Stomach (tissue), 4 donors: Measurements from ENCODE around the gene NAALADL2.

Source experiments
- CTCF ChIP-seq, 7 experiments: fragments of 450-650 bp in 4 of 7; fragments of 200-600 bp in 3 of 7; sonication (generic) in 3 of 7; IDR thresholded peaks; one replicate each; pipeline ENCODE4 v1.5.1; 2016 to 2019; ENCODE audit warnings: antibody characterized with exemption in 7 of 7, control low read depth in 2 of 7, mild to moderate bottlenecking in 1 of 7
- POLR2AphosphoS5 ChIP-seq, 3 donors: sonication (generic); formaldehyde crosslinking; IDR thresholded peaks; one replicate each; pipeline ENCODE4 v1.6.1; 2016; ENCODE audit warnings: antibody characterized with exemption in 3 of 3

GRCh38 chr3:175272392-175272791, 413.3 kb downstream of the NAALADL2 start:
- TF ChIP-seq CTCF (IDR thresholded peaks at IDR 0.05) = no peak
- TF ChIP-seq POLR2AphosphoS5 (IDR thresholded peaks at IDR 0.05) = no peak
